Astrocyte (in vitro differentiated cells and primary cell): ENCODE data around the gene UGT2B7. TPM values are rescaled to one million over a fixed set of nuclear protein-coding genes. Genes with fewer than 3 reads are reported as not detected.

Source experiments
- DNase-seq: peaks from one replicate; pipeline ENCODE4 v3.0.0-alpha.2; 2010; ENCODE audit warnings: low read depth
- FAIRE-seq: peaks from 2 replicates; lab custom pipeline; 2011; peaks lifted over from hg19 to GRCh38; lab: Jason Lieb, UNC
- H2AFZ ChIP-seq: 2 replicates; pipeline ENCODE4 v1.6.0; 2012; ENCODE audit warnings: low read depth, low read length, inconsistent platforms
- H3K27ac ChIP-seq: 2 replicates; pipeline ENCODE4 v1.5.1; 2011; ENCODE audit warnings: low read depth, low read length, inconsistent platforms
- H3K27me3 ChIP-seq: 2 replicates; pipeline ENCODE4 v1.6.0; 2011; ENCODE audit warnings: low read length, inconsistent platforms; ENCODE audit not compliant: insufficient read depth
- H3K36me3 ChIP-seq: 2 replicates; pipeline ENCODE4 v1.5.1; 2011; ENCODE audit warnings: low read length, inconsistent platforms; ENCODE audit not compliant: insufficient read depth
- H3K4me1 ChIP-seq: 2 replicates; pipeline ENCODE4 v1.5.1; 2011; ENCODE audit warnings: low read length, inconsistent platforms; ENCODE audit not compliant: insufficient read depth
- H3K4me2 ChIP-seq: 2 replicates; pipeline ENCODE4 v1.6.0; 2012; ENCODE audit warnings: low read length, inconsistent platforms
- H3K4me3 ChIP-seq: 2 replicates; pipeline ENCODE4 v1.5.1; 2011; ENCODE audit warnings: low read depth, mild to moderate bottlenecking, low read length, inconsistent platforms; ENCODE audit not compliant: insufficient read depth
- H3K79me2 ChIP-seq: 2 replicates; pipeline ENCODE4 v1.6.0; 2012; ENCODE audit warnings: mild to moderate bottlenecking, low read length, inconsistent platforms; ENCODE audit not compliant: insufficient read depth
- H3K9ac ChIP-seq: 2 replicates; pipeline ENCODE4 v1.6.0; 2012; ENCODE audit warnings: mild to moderate bottlenecking, low read length, inconsistent platforms
- H3K9me3 ChIP-seq: 2 replicates; pipeline ENCODE4 v1.5.1; 2012; ENCODE audit warnings: low read depth, mild to moderate bottlenecking, low read length, inconsistent platforms; ENCODE audit not compliant: insufficient read depth
- H4K20me1 ChIP-seq: 2 replicates; pipeline ENCODE4 v1.6.0; 2012; ENCODE audit warnings: low read length, inconsistent platforms; ENCODE audit not compliant: insufficient read depth
- H3K27ac Mint-ChIP-seq: one replicate; pipeline ENCODE4 v1.8.0; 2021; ENCODE audit warnings: mild to moderate bottlenecking, mixed read lengths; ENCODE audit not compliant: unreplicated experiment
- H3K27me3 Mint-ChIP-seq: one replicate; pipeline ENCODE4 v1.8.0; 2021; ENCODE audit warnings: low read depth, mixed read lengths; ENCODE audit not compliant: unreplicated experiment
- H3K36me3 Mint-ChIP-seq: one replicate; pipeline ENCODE4 v1.8.0; 2021; ENCODE audit warnings: low read depth, mixed read lengths; ENCODE audit not compliant: unreplicated experiment
- H3K4me1 Mint-ChIP-seq: one replicate; pipeline ENCODE4 v1.8.0; 2021; ENCODE audit warnings: low read depth, mixed read lengths; ENCODE audit not compliant: unreplicated experiment
- H3K4me3 Mint-ChIP-seq: one replicate; pipeline ENCODE4 v1.8.0; 2021; ENCODE audit warnings: mild to moderate bottlenecking, moderate library complexity, mixed read lengths; ENCODE audit not compliant: unreplicated experiment
- H3K9me3 Mint-ChIP-seq: one replicate; pipeline ENCODE4 v1.8.0; 2021; ENCODE audit warnings: mild to moderate bottlenecking, mixed read lengths; ENCODE audit not compliant: unreplicated experiment
- CTCF ChIP-seq: IDR thresholded peaks from 2 replicates; pipeline ENCODE4 v1.5.1; 2011; ENCODE audit warnings: low read depth, mild to moderate bottlenecking, inconsistent platforms, low read length, moderate library complexity; ENCODE audit not compliant: insufficient read depth
- EZH2 ChIP-seq: IDR thresholded peaks from 2 replicates; pipeline ENCODE4 v1.6.1; 2012; ENCODE audit warnings: mild to moderate bottlenecking, low read length, inconsistent platforms; ENCODE audit not compliant: insufficient read depth
- total RNA-seq: library from RNA; stranded (reverse); gene quantifications from 2 replicates; pipeline ENCODE4 v1.2.1, GENCODE V29; 2021

The UGT2B7 gene
- total RNA-seq, 1 donor from 2014 or later, result 0.25 TPM

GRCh38 chr4:69134471-69134870, 38.2 kb downstream of the UGT2B7 start:
- no peak overlapping the region for H3K4me3 Mint-ChIP-seq
- FAIRE-seq, result no peak

GRCh38 chr4:69141320-69141719, 45.0 kb downstream of the UGT2B7 start:
- Mint-ChIP-seq H3K27me3 (no peaks in the 10 kb centered on the region), H3K4me1 (no peaks in the 10 kb centered on the region), H3K27ac (no peak overlapping the region), H3K36me3 (no peaks in the 10 kb centered on the region), H3K4me3 (no peak overlapping the region), H3K9me3 (no peaks in the 10 kb centered on the region)
- Histone ChIP-seq H3K9me3 (no peaks in the 10 kb centered on the region), H4K20me1 (no peaks in the 10 kb centered on the region), H3K36me3 (no peaks in the 10 kb centered on the region), H3K79me2 (no peaks in the 10 kb centered on the region), H3K27ac (no peak overlapping the region), H3K27me3 (no peaks in the 10 kb centered on the region), H3K4me3 (no peak overlapping the region), H3K4me1 (no peaks in the 10 kb centered on the region), H2AFZ (no peak overlapping the region), H3K9ac (no peak overlapping the region), H3K4me2 (no peak overlapping the region)
- FAIRE-seq (no peak), DNase-seq (no peak)
- TF ChIP-seq EZH2, result no peak
- no peak for TF ChIP-seq CTCF

More at GRCh38 chr4:69134471-69134870, 38.2 kb downstream of the UGT2B7 start:
- no peak overlapping the region for H3K4me3 ChIP-seq
- H3K27ac ChIP-seq, result no peak overlapping the region
- H3K4me2 ChIP-seq, result no peak overlapping the region
- no peaks in the 10 kb centered on the region for H3K9me3 ChIP-seq
- H4K20me1 ChIP-seq, result no peaks in the 10 kb centered on the region
- H3K36me3 ChIP-seq, result no peaks in the 10 kb centered on the region
- H3K79me2 ChIP-seq, result no peaks in the 10 kb centered on the region
- no peak for DNase-seq
- TF ChIP-seq CTCF, result no peak
- no peak for TF ChIP-seq EZH2
- Mint-ChIP-seq H3K27ac (no peak overlapping the region), H3K36me3 (no peaks in the 10 kb centered on the region), H3K9me3 (no peaks in the 10 kb centered on the region), H3K4me1 (no peaks in the 10 kb centered on the region), H3K27me3 (no peaks in the 10 kb centered on the region)
- H3K4me1 ChIP-seq, result no peaks in the 10 kb centered on the region
- H3K27me3 ChIP-seq, result no peaks in the 10 kb centered on the region
- H2AFZ ChIP-seq, result no peak overlapping the region
- H3K9ac ChIP-seq, result no peak overlapping the region

DNA sequence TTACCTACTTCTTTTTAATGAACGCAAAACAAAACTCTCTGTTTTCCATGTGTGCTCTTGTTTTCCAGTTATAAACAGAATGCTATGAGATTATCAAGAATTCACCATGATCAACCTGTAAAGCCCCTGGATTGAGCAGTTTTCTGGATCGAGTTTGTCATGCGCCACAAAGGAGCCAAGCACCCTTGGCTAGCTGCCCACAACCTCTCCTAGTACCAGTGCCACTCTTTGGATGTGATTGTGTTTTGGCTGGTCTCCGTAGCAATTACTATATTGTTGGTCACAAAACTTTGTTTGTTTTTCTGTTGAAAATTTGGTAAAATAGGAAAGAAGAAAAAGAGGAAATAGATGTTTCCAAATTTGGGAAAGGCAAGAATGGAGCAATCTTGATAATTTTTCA, 51.1 kb downstream of the UGT2B7 start:
- DNase-seq (no peak), FAIRE-seq (no peak)
- Mint-ChIP-seq H3K27ac (no peak overlapping the region), H3K27me3 (no peaks in the 10 kb centered on the region), H3K4me1 (no peaks in the 10 kb centered on the region), H3K36me3 (no peaks in the 10 kb centered on the region), H3K4me3 (no peak overlapping the region), H3K9me3 (no peaks in the 10 kb centered on the region)
- Histone ChIP-seq H2AFZ (no peak overlapping the region), H3K4me3 (no peak overlapping the region), H3K9me3 (no peaks in the 10 kb centered on the region), H3K79me2 (no peaks in the 10 kb centered on the region), H3K4me1 (no peaks in the 10 kb centered on the region), H4K20me1 (no peaks in the 10 kb centered on the region), H3K36me3 (no peaks in the 10 kb centered on the region), H3K9ac (no peak overlapping the region), H3K27me3 (no peaks in the 10 kb centered on the region), H3K4me2 (no peak overlapping the region), H3K27ac (no peak overlapping the region)
- TF ChIP-seq EZH2, result no peak
- no peak for TF ChIP-seq CTCF
